Ishikawa (cell line): ENCODE results near the gene SLC30A4.

ENCODE experiments used
- CEBPB ChIP-seq: IDR thresholded peaks from 2 replicates; pipeline ENCODE4 v1.6.1; 2012
- CREB1 ChIP-seq: IDR thresholded peaks from 2 replicates; pipeline ENCODE4 v1.6.1; 2012; ENCODE audit warnings: low read depth
- EGR1 ChIP-seq: IDR thresholded peaks from 2 replicates; pipeline ENCODE4 v1.6.1; 2012
- EP300 ChIP-seq: IDR thresholded peaks from 2 replicates; pipeline ENCODE4 v1.6.1; 2012; ENCODE audit warnings: borderline replicate concordance
- FOXM1 ChIP-seq: IDR thresholded peaks from 2 replicates; pipeline ENCODE4 v1.6.1; 2012; ENCODE audit warnings: low read depth, borderline replicate concordance
- MAX ChIP-seq: IDR thresholded peaks from 2 replicates; pipeline ENCODE4 v1.6.1; 2012
- NFIC ChIP-seq: IDR thresholded peaks from 2 replicates; pipeline ENCODE4 v1.6.1; 2012
- RAD21 ChIP-seq: IDR thresholded peaks from 2 replicates; pipeline ENCODE4 v1.6.1; 2012; ENCODE audit warnings: low read depth
- REST ChIP-seq: IDR thresholded peaks from 2 replicates; pipeline ENCODE4 v1.6.1; 2012; ENCODE audit warnings: low read depth, mild to moderate bottlenecking
- TAF1 ChIP-seq: IDR thresholded peaks from 2 replicates; pipeline ENCODE4 v1.6.1; 2012; ENCODE audit warnings: low read depth, mild to moderate bottlenecking
- TCF12 ChIP-seq: IDR thresholded peaks from 2 replicates; pipeline ENCODE4 v1.6.1; 2012; ENCODE audit warnings: low read depth
- TEAD4 ChIP-seq: IDR thresholded peaks from 2 replicates; pipeline ENCODE4 v1.6.1; 2012
- USF1 ChIP-seq: IDR thresholded peaks from 2 replicates; pipeline ENCODE4 v1.6.1; 2012
- YY1 ChIP-seq: IDR thresholded peaks from 2 replicates; pipeline ENCODE4 v1.6.1; 2012; ENCODE audit warnings: low read depth
- ZBTB7A ChIP-seq: IDR thresholded peaks from 2 replicates; pipeline ENCODE4 v1.6.1; 2012; ENCODE audit warnings: low read depth

SLC30A4 gene

GRCh38 chr15:45534821-45535220 is 12.3 kb upstream of the SLC30A4 start:
- no peak for TF ChIP-seq RAD21
- no peak for TF ChIP-seq TCF12
- TF ChIP-seq CREB1: no peak

- TF ChIP-seq CREB1 (no peak), REST (no peak), CEBPB (no peak), ZBTB7A (no peak), YY1 (no peak), RAD21 (no peak), TAF1 (no peak), TEAD4 (no peak)
These were observed 7.1 kb upstream of the SLC30A4 start for GRCh38 chr15:45529613-45530012.

GRCh38 chr15:45527086-45527485 is 4.5 kb upstream of the SLC30A4 start:
- no peak for TF ChIP-seq EGR1
- no peak for TF ChIP-seq YY1
- no peak for TF ChIP-seq CREB1
- no peak for TF ChIP-seq USF1
- no peak for TF ChIP-seq ZBTB7A
- TF ChIP-seq TCF12: no peak
- no peak for TF ChIP-seq FOXM1
- TF ChIP-seq EP300: no peak
- TF ChIP-seq CEBPB: no peak
- no peak for TF ChIP-seq TAF1
- no peak for TF ChIP-seq NFIC
- no peak for TF ChIP-seq REST
- TF ChIP-seq TEAD4: no peak

- TF ChIP-seq EGR1: no peak
- no peak for TF ChIP-seq FOXM1
- no peak for TF ChIP-seq ZBTB7A
- TF ChIP-seq REST: no peak
- TF ChIP-seq CREB1: no peak
- no peak for TF ChIP-seq RAD21
- TF ChIP-seq CEBPB: no peak
These were observed 558 bp upstream of the SLC30A4 start for GRCh38 chr15:45523166-45523460.

GRCh38 chr15:45521596-45522327 is 793 bp downstream of the SLC30A4 start:
- TF ChIP-seq TCF12: no peak
- TF ChIP-seq MAX: no peak
- TF ChIP-seq CEBPB: no peak
- TF ChIP-seq FOXM1: no peak
- no peak for TF ChIP-seq YY1
- TF ChIP-seq RAD21: no peak
- no peak for TF ChIP-seq ZBTB7A
- no peak for TF ChIP-seq EP300
- TF ChIP-seq TEAD4: no peak
- no peak for TF ChIP-seq CREB1
- TF ChIP-seq EGR1: no peak
- no peak for TF ChIP-seq NFIC
- no peak for TF ChIP-seq USF1
- no peak for TF ChIP-seq TAF1
- TF ChIP-seq REST: no peak
